GM18861 (cell line): ENCODE measurements around the gene WNK2.

ENCODE experiments used
- ATAC-seq: cut with Tn5 transposase; IDR thresholded peaks from one replicate; pipeline ENCODE4 v1.9.1; 2021; ENCODE audit not compliant: unreplicated experiment

WNK2 gene

GRCh38 chr9:93212409-93212808 is 28.5 kb downstream of the WNK2 start:
- ATAC-seq, result no peak

- no peak for ATAC-seq
Measured at GRCh38 chr9:93216073-93216365, 32.1 kb downstream of the WNK2 start.

GRCh38 chr9:93217706-93218105 is 33.8 kb downstream of the WNK2 start:
- no peak for ATAC-seq

DNA sequence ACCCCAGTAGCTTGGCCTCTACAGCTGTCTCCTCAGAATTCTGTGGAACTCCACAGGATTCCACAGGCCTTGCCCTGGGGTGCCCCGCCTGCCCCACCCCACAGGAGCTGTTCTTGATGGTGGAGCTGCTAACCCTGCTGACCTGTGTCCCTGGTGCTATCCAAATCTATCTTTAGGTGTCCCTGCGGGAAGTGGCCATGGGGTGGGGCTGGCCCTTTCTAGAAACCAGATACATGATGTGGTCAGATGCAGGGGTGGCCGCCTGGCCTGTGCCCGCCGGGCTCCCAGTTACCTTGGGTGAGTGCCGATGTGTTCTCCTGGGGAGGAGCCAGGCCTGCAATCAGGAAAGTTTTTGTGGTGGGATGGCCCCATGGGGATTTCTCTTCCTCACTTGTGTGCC is 34.2 kb downstream of the WNK2 start:
- ATAC-seq, result no peak

GRCh38 chr9:93218671-93219420 is 34.9 kb downstream of the WNK2 start:
- no peak for ATAC-seq

DNA sequence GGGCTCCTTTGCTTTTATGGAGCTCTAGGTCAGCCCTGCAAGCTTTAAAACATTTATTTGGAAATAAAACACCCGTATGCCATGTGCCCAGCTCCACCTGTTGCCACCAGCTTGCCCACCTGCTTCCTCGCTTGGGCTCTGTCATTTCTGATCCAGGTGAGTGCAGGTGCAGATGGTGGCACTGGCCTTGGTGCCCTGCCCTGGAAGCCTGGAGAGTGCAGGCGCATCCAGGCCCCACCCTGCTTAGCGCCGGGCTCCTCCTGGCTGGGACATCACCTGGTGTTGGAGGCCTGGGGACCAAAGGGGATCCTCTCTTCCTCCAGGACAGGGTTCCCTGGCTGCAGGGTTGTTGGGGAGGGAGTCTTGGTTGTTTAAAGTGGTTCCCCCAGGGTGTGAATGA is 35.8 kb downstream of the WNK2 start:
- ATAC-seq, result no peak

GRCh38 chr9:93220627-93221026 is 36.7 kb downstream of the WNK2 start:
- no peak for ATAC-seq

GRCh38 chr9:93221044-93221443 is 37.1 kb downstream of the WNK2 start:
- ATAC-seq, result no peak

DNA sequence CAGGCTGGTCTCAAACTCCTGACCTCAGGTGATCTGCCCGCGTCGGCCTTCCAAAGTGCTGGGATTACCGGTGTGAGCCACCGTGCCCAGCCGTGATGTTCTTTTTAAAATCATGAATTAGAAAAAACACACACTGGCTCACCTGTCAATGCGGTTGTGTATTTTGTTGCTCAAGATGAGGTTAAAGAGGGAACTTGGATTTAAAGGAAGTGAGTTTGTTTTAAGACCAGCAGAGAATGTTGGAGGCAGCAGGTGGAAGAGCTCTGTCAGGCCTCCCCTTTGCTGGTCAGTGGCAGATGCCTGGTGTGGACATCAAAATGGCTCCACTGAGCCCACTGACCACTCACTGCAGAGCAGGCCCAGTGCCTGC is 38.9 kb downstream of the WNK2 start:
- ATAC-seq, result no peak

DNA sequence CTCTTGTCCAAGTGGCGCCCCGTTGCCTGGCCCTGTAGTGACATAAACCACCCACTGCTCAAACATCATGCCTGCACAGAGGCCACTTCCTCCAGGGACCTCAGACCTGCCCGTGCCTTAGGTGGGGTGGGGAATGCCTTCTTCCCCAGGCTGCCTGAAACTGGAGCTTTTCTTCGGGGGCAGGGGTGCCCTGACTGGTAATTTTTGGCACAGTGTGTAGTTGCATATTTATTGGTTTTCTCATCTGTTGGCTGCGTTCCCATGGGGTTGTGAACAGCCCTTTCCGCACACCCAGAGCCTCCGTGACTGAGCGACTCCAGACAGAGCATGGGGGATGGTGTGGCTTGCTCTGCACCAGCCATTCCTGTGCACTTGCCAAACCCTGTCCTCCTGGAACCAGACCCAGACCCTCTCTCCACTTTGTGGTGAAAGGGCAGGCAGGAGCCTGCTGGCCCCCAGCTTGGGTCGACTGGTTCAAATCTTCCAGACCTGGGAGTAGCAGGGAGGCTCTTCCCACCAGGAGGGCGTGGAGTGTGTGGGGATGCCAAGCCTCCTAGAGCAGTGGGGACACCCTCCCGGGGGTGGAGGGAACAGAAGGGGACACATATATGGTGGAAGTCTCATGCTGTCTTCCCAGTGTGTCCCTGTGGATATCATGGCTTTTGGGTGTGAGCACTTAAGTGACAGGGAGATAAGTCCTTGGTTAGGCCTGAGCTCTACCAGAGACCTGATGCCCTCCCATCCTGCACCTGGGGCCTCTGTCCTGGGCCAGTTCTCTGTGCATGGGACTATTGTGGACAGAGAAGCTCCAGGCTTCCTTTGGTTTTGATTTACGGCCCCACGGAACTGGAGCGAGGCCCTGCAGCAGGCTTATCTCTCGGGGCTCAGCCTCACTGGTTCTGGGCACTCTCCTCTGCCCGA is 39.6 kb downstream of the WNK2 start:
- ATAC-seq, result no peak

- no peak for ATAC-seq
Measured at GRCh38 chr9:93224591-93224990, 40.7 kb downstream of the WNK2 start.

DNA sequence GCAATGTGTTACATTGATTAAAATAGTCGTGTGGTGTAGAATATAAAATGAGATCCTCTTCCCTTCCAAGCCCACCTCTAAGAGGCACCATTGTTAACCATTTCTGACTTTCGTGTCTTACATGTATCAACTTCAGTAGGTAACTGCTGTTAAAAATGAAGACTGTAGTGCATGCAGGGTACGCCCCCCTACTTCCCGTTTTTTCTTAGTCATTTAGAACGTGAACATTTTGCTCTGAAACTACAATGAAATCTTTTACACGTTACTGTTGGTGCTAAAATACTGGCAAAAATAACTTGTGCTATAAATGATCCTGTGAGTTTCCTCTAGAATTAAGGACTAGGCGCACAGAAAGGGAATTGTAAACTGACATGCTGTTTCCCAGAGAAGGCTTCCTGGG is 41.5 kb downstream of the WNK2 start:
- no peak for ATAC-seq

DNA sequence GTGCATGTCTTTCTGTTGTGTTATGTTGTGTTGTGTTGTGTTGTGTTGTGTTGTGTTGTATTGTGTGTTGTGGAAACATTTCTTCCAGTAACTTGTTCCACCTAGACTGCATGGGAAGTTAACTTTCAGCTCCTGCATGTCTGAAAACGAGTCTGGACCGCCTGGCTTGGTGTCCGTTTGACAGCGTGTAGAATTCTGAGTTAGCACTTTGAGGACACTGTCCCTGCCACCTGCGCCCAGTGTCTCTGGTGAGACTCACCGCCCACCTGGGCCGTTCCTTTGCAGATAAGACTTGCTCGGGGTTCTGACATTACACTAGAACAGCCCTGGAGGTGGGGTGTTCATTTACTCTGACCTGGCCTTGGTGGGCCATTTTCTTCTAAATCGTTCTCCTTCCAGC is 42.0 kb downstream of the WNK2 start:
- no peak for ATAC-seq

DNA sequence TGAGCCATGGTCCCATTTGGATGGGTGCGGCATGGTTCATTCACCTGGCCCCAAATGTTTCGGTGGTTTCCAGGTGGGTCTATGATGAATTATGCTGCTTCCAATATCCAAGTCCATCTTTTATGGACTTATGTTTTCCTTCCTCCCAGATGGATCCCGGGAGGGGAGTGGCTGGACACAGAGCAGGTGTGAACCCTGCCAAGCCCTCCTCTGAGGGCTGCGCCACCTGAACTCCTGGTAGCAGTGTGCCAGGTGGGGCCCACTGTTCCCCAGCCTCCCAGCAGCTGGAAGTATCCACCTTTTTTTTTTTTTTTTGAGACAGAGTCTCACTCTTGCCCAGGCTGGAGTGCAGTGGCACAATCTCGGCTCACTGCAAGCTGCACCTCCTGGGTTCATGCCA is 42.9 kb downstream of the WNK2 start:
- ATAC-seq, result no peak

DNA sequence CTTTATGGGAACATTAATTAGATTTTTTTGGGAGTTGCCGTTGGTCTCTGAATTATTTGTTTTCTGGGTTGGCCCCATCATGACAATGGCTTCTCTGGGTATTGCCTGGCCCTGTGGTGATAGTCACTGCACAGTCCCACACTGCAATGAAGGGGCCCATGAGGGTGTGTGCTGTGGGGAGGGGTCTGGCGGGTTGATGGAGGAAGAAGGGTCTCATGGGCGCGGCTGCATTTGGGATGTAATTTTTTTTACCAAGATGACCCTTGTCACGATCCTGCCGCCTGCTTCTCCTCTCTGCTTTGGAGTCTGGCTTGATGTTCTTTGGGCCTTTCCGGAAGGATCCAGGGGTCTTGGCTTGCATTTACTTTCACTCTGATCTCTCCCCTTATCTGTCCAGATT is 44.1 kb downstream of the WNK2 start:
- ATAC-seq, result no peak

- ATAC-seq, result no peak
Measured at GRCh38 chr9:93228453-93228852, 44.5 kb downstream of the WNK2 start.

DNA sequence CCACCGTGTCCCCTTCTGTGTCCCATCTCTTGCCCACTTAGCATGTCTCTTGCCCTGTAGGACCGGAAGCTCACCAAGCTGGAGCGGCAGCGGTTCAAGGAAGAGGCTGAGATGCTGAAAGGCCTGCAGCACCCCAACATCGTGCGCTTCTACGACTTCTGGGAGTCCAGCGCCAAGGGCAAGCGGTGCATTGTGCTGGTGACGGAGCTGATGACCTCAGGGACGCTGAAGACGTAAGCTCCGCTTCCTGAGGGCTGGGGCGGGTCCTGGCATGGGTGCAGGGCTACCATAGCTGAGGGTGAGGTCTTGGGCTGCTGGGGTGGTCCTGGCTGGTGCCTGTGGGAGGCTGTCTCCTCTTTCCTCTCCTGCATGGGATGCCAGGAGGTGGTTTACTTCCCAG is 45.7 kb downstream of the WNK2 start:
- no peak for ATAC-seq

- no peak for ATAC-seq
Measured at GRCh38 chr9:93230185-93230584, 46.2 kb downstream of the WNK2 start.

- ATAC-seq, result no peak
Measured at GRCh38 chr9:93230601-93231000, 46.7 kb downstream of the WNK2 start.

- no peak for ATAC-seq
Measured at GRCh38 chr9:93231121-93231694, 47.3 kb downstream of the WNK2 start.

DNA sequence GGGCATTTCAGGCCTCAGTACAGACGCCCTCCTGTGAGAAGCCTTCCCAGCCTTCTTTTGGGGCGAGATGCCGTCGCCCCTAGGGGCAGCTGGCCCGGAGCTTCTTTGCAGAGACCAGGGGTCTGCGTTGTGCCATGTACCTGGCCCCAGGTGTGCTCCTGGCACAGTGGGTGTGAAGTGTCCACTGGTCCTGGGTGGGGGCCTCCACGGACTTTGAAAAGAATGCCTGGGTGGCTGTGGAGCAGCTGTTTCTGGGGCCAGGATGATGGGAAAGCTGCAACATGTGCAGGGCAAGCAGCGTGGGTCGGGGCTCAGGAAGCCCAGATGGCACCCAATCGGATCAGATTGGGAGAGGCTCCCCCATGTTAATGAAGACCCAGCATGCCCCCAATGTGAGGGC is 47.8 kb downstream of the WNK2 start:
- no peak for ATAC-seq

GRCh38 chr9:93232388-93232960 is 48.5 kb downstream of the WNK2 start:
- no peak for ATAC-seq
